ENCODE data around the gene CALML5. TPM values are rescaled to one million over a fixed set of nuclear protein-coding genes. Genes with fewer than 3 reads are reported as not detected.
A peak's percentile ranks its signal among the peaks of the same experiment; 100 is the strongest.

The CALML5 gene
- total and polyA plus RNA-seq, 9 of the 15 experiments (the other 6 are each of a cell fraction or from before 2014, with no cell fraction given): not detected

DNA sequence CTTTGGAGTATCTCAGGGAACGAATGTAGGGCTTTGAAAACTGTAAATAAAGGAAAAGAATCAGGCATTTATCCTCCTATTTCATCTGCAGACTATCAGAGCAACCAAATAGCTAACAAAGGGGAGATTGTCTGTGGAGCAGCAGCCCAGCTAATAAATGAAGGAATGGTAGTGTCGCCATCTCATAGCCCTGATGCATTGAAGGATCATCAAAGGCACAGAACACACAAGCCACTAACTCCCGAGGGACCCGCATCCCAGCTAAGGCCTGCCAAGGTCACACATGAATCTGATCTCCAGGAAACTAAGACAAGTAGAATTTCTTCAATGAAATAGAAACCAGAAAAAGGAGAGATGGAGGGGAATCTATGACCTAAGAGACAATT is 38.2 kb downstream of the CALML5 start:
- Histone ChIP-seq H3K4me2 (ENCODE audit: insufficient read depth, low read length) (peak overlapping the region; percentile 70; the same call in 1 of the 2 replicates), H3K27me3 (ENCODE audit: control insufficient read depth in 2 of 2, insufficient read depth in 2 of 2, low read length in 2 of 2) (no peaks in the 10 kb centered on the region), H3K27ac (ENCODE audit: extremely low read depth, low read depth, low read length) (peak overlapping the region; percentile 87), H3K9me3 (replicated peaks; ENCODE audit: control insufficient read depth, insufficient read depth, low read depth, low read length) (no peaks in the 10 kb centered on the region), H3K79me2 (ENCODE audit: control insufficient read depth, insufficient read depth, low read length) (peaks cover 100% of the 10 kb centered on the region), H3K36me3 (ENCODE audit: control insufficient read depth, insufficient read depth, low read length) (peaks cover 70% of the 10 kb centered on the region), H3K4me1 (replicated peaks in 1 of 2; ENCODE audit: control insufficient read depth in 2 of 2, insufficient read depth in 2 of 2, low read length in 2 of 2) (peaks cover 34 to 52% of the 10 kb centered on the region in 2 experiments), H2AFZ (ENCODE audit: low read depth, low read length) (no peak overlapping the region), H4K20me1 (replicated peaks; ENCODE audit: control insufficient read depth, insufficient read depth, low read length) (no peaks in the 10 kb centered on the region), H3K9me1 (ENCODE audit: control insufficient read depth, insufficient read depth, low read length) (no peaks in the 10 kb centered on the region), H3K9ac (ENCODE audit: insufficient read depth in 1 of 2, low read depth in 2 of 2, low read length in 2 of 2) (peak overlapping the region in 1 of 2 experiments; percentile 77; a peak in 2 of 4 replicates), H3K4me3 (no peak overlapping the region)
- DNase-seq (ENCODE audit: extremely low read depth in 1 of 4, low spot score in 3 of 4) (no peak), FAIRE-seq (no peak), ATAC-seq (peak; percentile 19)
- ChIA-PET CTCF (ENCODE audit: low intra/inter-chr PET ratio) (no interaction called here), POLR2A (interaction anchor here (0.6 to 5.4 kb wide), 15 partner anchors 6 to 162 kb away, joined by 3 to 43 read pairs (median 3); no protein-coding TSS in a partner anchor)
- in situ Hi-C loops (cut with MboI): no loop called here
- no TSS peak for BruUV-seq (replicated peaks)
- intact Hi-C loops (cut with micrococcal nuclease): loop anchor here (5.0 kb wide), 1 partner anchor 161 kb away; no protein-coding TSS in a partner anchor
- peak; percentile 47 for TF ChIP-seq POLR2A (conservative IDR thresholded peaks at IDR 0.05)
- 0 out of 2 replicates have a peak, but pooled peaks have one; percentile 24 for TF ChIP-seq LCOR (CRISPR knock-in tag; IDR thresholded peaks at IDR 0.05)
- TF ChIP-seq RUNX1 (IDR thresholded peaks at IDR 0.05; ENCODE audit: low read depth): no peak
- peak; percentile 19; the same call in 1 of the 2 replicates for TF ChIP-seq ZBED1 (IDR thresholded peaks at IDR 0.05)
- TF ChIP-seq ZNF175 (CRISPR knock-in tag; IDR thresholded peaks at IDR 0.05; ENCODE audit: low read depth): peak; percentile 33; the same call in 1 of the 2 replicates
- TF ChIP-seq NFRKB (IDR thresholded peaks at IDR 0.05; ENCODE audit: low read depth): no peak
- TF ChIP-seq STAT5B (CRISPR knock-in tag; IDR thresholded peaks at IDR 0.05): no peak
- WGBS (ENCODE audit: insufficient coverage, low coverage, missing lambda C conversion rate): 53% methylated on average over 4 of the region's 4 CpGs
